ENCODE data around the gene GYG1. TPM values are rescaled to one million over a fixed set of nuclear protein-coding genes. Genes with fewer than 3 reads are reported as not detected.

The GYG1 gene
- total RNA-seq (2022) (28.0 and 29.2 TPM in 2 replicates), Bru-seq, nascent RNA (percentile 64 among the genes with signal in this experiment), BruChase-seq, experiment 1, labeled RNA remaining after a 2-hour chase (percentile 55 among the genes with signal in this experiment), BruChase-seq, experiment 2, labeled RNA remaining after a 6-hour chase (percentile 69 among the genes with signal in this experiment)
- long read RNA-seq, transcript GYG1-201 (7 exons, 1,890 nt): major isoform, 50 of 62 reads
- long read RNA-seq, partial matches to known transcripts: 6 of 62 reads
- long read RNA-seq, other reads (novel, unspliced or antisense): 6 of 62 reads

- intact Hi-C loops (cut with micrococcal nuclease; ENCODE audit: unreplicated experiment): loop anchor here (1.0 to 5.0 kb wide), 3 partner anchors 36 to 96 kb away; partner anchors contain the start of gene HLTF
- DNase-seq: peak; percentile 75 to 83
- peaks cover 7% of the 10 kb centered on the region; the same call in 1 of the 2 replicates for H3K4me1 ChIP-seq
- H3K36me3 ChIP-seq (ENCODE audit: control insufficient read depth, insufficient read depth, low read length): no peaks in the 10 kb centered on the region
- Mint-ChIP-seq H3K4me1 (ENCODE audit: low read depth, unreplicated experiment) (no peaks in the 10 kb centered on the region), H3K4me3 (ENCODE audit: unreplicated experiment) (peak within 1 kb of the TSS; percentile 75), H3K27ac (ENCODE audit: unreplicated experiment) (peak within 1 kb of the TSS; percentile 45), H3K27me3 (ENCODE audit: insufficient read depth, unreplicated experiment) (no peaks in the 10 kb centered on the region), H3K36me3 (ENCODE audit: insufficient read depth, unreplicated experiment) (no peaks in the 10 kb centered on the region), H3K9me3 (ENCODE audit: unreplicated experiment) (no peaks in the 10 kb centered on the region)
- POLR2A ChIA-PET: interaction anchor here (0.5 kb wide), 1 partner anchor 53 kb away, joined by 3 read pairs; no protein-coding TSS in a partner anchor
- peak; percentile 29 to 48 for TF ChIP-seq CTCF (IDR thresholded peaks at IDR 0.05; ENCODE audit: insufficient read depth in 1 of 2, low read depth in 1 of 2, low read length in 1 of 2, severe bottlenecking in 1 of 2, unreplicated experiment in 1 of 2)
- H3K4me3 ChIP-seq (ENCODE audit: low read depth, low read length): peak within 1 kb of the TSS; percentile 88
- no peaks in the 10 kb centered on the region for H3K9me3 ChIP-seq
- no peaks in the 10 kb centered on the region for H3K27me3 ChIP-seq (replicated peaks; ENCODE audit: control insufficient read depth, insufficient read depth, low read length)
- CTCF ChIA-PET: interaction anchor here (0.6 to 1.4 kb wide), 2 partner anchors 36 to 44 kb away, joined by 3 to 14 read pairs; no protein-coding TSS in a partner anchor
- no TSS peak for BruUV-seq (replicated peaks)
These were observed at the start of gene GYG1 for GRCh38 chr3:148991219-148992026. TSS of gene GYG1 (plus strand) at chr3:148991540. CDS start at chr3:148991641, 101 bp downstream.

GRCh38 chr3:148943506-148944205, 47.7 kb upstream of the GYG1 start:
- Histone ChIP-seq H3K4me1 (no peaks in the 10 kb centered on the region), H3K27me3 (replicated peaks; ENCODE audit: control insufficient read depth, insufficient read depth, low read length) (no peaks in the 10 kb centered on the region; the same call in 1 of the 2 replicates), H3K9me3 (no peaks in the 10 kb centered on the region), H3K36me3 (ENCODE audit: control insufficient read depth, insufficient read depth, low read length) (no peaks in the 10 kb centered on the region), H3K4me3 (ENCODE audit: low read depth, low read length) (no peak overlapping the region)
- H3K9me3 Mint-ChIP-seq (ENCODE audit: unreplicated experiment): no peaks in the 10 kb centered on the region
- DNase-seq: peak in 1 of 2 experiments; percentile 61
- intact Hi-C loops (cut with micrococcal nuclease; ENCODE audit: unreplicated experiment): loop anchor here (1.0 kb wide), 3 partner anchors 82 to 564 kb away; no protein-coding TSS in a partner anchor
- no peak overlapping the region for H3K4me3 Mint-ChIP-seq (ENCODE audit: unreplicated experiment)
- CTCF ChIA-PET: no interaction called here
- H3K27me3 Mint-ChIP-seq (ENCODE audit: insufficient read depth, unreplicated experiment): peaks cover 14% of the 10 kb centered on the region
- TF ChIP-seq CTCF (IDR thresholded peaks at IDR 0.05; ENCODE audit: insufficient read depth in 1 of 2, low read depth in 1 of 2, low read length in 1 of 2, severe bottlenecking in 1 of 2, unreplicated experiment in 1 of 2): peak; percentile 55 to 69
- peaks cover 11% of the 10 kb centered on the region for H3K36me3 Mint-ChIP-seq (ENCODE audit: insufficient read depth, unreplicated experiment)
- no peaks in the 10 kb centered on the region for H3K4me1 Mint-ChIP-seq (ENCODE audit: low read depth, unreplicated experiment)
- no peak overlapping the region for H3K27ac Mint-ChIP-seq (ENCODE audit: unreplicated experiment)
- no TSS peak for BruUV-seq (replicated peaks)
- POLR2A ChIA-PET: no interaction called here

GRCh38 chr3:148945116-148945515, 46.2 kb upstream of the GYG1 start:
- Mint-ChIP-seq H3K9me3 (ENCODE audit: unreplicated experiment) (no peaks in the 10 kb centered on the region), H3K36me3 (ENCODE audit: insufficient read depth, unreplicated experiment) (peaks cover 11% of the 10 kb centered on the region), H3K27me3 (ENCODE audit: insufficient read depth, unreplicated experiment) (peaks cover 7% of the 10 kb centered on the region), H3K4me1 (ENCODE audit: low read depth, unreplicated experiment) (no peaks in the 10 kb centered on the region), H3K27ac (ENCODE audit: unreplicated experiment) (no peak overlapping the region), H3K4me3 (ENCODE audit: unreplicated experiment) (no peak overlapping the region)
- no peaks in the 10 kb centered on the region for H3K4me1 ChIP-seq
- no peak for DNase-seq
- H3K27me3 ChIP-seq (replicated peaks; ENCODE audit: control insufficient read depth, insufficient read depth, low read length): no peaks in the 10 kb centered on the region; the same call in 1 of the 2 replicates
- ChIA-PET CTCF (interaction anchor here (0.9 kb wide), 1 partner anchor 83 kb away, joined by 3 read pairs; no protein-coding TSS in a partner anchor), POLR2A (no interaction called here)
- TF ChIP-seq CTCF (IDR thresholded peaks at IDR 0.05; ENCODE audit: insufficient read depth in 1 of 2, low read depth in 1 of 2, low read length in 1 of 2, severe bottlenecking in 1 of 2, unreplicated experiment in 1 of 2): no peak
- no TSS peak for BruUV-seq (replicated peaks)
- H3K4me3 ChIP-seq (ENCODE audit: low read depth, low read length): no peak overlapping the region
- intact Hi-C loops (cut with micrococcal nuclease; ENCODE audit: unreplicated experiment): no loop called here
- H3K9me3 ChIP-seq: no peaks in the 10 kb centered on the region
- no peaks in the 10 kb centered on the region for H3K36me3 ChIP-seq (ENCODE audit: control insufficient read depth, insufficient read depth, low read length)

Measured in Caco-2 (cell line).